GM21360 (cell line): ENCODE results near the gene PLEKHA7.

Source experiments
- ATAC-seq: cut with Tn5 transposase; IDR thresholded peaks from one replicate; pipeline ENCODE4 v1.9.1; 2021; ENCODE audit warnings: mild to moderate bottlenecking, moderate library complexity; ENCODE audit not compliant: unreplicated experiment

Gene PLEKHA7

GRCh38 chr11:16854979-16855378 is 159.2 kb downstream of the PLEKHA7 start:
- no peak for ATAC-seq

- no peak for ATAC-seq
Observed at GRCh38 chr11:16853859-16854258, 160.4 kb downstream of the PLEKHA7 start.

DNA sequence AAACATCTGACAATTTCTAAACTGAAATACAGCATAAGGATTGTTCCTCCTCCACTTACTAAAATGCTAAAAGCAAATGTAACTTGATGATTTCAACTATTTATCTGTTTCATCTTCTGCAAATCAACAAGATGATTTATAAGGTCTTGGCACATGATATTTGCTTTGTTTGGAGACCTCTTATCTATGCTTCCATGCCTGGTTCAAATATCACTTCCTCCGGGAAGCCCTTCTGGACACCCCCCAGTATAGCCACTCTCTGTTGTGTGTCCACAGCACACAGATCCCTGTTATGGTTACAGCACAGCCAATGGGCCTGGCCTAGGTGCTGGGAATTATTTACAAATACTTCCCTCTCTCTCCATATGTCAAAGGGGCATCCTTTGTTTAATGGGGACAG is 160.9 kb downstream of the PLEKHA7 start:
- no peak for ATAC-seq

DNA sequence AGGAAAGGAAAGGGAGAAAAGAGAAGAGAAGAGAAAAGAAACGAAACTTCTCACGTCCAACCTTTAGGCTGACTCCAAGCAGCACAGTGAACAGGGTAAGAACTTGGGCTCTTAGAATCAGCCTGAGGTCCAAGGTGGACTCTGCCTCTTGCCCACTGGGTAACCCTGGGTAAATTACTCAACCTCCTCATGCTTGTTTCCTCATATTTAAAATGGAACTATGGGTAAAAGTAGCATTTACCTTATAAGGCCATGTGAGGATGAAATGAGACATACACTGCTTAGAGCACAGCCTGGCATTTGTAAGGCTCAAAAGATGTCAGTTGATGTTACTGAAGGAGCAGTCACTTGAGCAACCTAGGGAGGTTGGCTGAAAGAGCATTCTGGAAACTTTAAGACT is 167.9 kb downstream of the PLEKHA7 start:
- no peak for ATAC-seq

GRCh38 chr11:16844268-16844771 is 169.9 kb downstream of the PLEKHA7 start:
- no peak for ATAC-seq

DNA sequence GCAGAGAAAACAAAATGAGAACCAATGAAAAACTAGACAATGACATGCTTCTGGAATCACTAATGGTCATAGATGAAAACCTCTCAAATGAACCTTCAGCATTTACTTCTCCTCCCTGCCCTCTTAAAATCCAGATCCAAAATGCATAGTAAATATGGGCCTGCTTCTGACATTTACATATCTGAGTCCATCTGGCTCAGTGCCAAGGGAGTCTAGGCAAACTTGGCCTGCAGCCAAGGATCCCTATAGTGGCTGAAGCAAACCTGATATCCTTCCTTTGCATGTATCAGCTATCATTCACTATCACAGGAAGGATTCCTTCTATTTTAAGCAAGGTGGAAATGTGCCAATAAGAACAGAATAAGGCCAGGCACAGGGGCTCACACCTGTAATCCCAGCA is 170.9 kb downstream of the PLEKHA7 start:
- ATAC-seq: no peak

- no peak for ATAC-seq
Observed at GRCh38 chr11:16841984-16842383, 172.2 kb downstream of the PLEKHA7 start.

DNA sequence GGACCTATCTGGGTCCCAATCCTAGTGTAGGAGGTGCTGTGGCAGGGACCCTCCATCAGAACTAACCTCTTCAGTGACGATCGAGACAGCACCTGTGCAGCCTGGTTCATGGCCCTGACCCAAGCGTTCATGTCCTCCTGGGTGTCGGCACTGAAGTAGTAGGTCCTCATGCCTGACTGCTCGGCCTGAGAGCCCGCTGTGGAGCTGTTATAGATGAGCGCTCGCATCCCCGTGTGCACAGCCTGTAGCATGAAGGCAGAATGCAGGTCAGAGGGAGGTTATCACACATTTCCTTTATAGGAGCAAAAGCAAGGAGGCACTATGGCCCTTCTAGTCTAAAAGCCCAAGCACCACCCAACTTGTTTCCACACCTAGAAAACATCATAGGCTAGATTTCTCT is 172.7 kb downstream of the PLEKHA7 start:
- ATAC-seq: no peak

DNA sequence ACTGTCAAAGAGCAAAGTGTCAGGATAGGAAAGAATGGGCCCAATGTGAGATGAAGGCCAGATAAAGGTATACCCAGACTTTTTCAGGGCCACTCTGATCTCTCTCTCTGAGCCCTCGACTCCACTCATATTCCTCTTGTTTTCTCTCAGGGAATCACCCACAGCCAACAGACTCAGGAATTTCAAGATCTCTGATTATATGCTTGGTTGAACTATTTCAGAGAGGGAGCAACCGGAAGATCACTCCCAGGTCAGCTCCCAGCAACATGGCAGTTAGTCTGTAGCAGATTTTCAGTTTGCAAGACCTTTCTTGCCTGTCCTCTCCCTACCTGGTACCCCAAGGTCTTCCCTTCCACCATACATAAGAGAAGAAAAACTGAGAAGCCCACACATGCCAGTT is 173.3 kb downstream of the PLEKHA7 start:
- ATAC-seq: no peak

- ATAC-seq: no peak
Observed at GRCh38 chr11:16839821-16840220, 174.4 kb downstream of the PLEKHA7 start.

- ATAC-seq: no peak
Observed at GRCh38 chr11:16834384-16834783, 179.8 kb downstream of the PLEKHA7 start.

GRCh38 chr11:16833026-16833425 is 181.2 kb downstream of the PLEKHA7 start:
- ATAC-seq: no peak

- no peak for ATAC-seq
Observed at GRCh38 chr11:16832193-16832539, 182.0 kb downstream of the PLEKHA7 start.

GRCh38 chr11:16831316-16832192 is 182.7 kb downstream of the PLEKHA7 start:
- ATAC-seq: no peak

DNA sequence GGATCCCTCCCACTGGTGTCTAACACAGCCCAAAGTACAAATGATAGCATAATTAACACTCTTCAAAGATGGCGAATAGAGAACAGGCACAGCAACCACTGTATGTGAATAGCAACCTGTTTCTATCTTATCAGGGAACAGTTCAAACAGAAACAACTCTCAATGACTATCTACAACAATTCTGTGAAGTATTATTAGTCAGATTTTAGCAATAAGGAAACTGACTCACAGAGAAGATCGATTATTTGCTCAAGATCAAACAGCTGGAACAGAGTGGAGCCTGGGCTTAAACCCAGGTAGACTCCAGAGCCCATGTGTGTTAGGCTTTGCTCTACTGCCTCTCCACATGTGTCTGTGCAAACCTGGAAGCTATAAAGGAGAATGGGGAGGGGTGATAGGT is 187.1 kb downstream of the PLEKHA7 start:
- ATAC-seq: no peak

DNA sequence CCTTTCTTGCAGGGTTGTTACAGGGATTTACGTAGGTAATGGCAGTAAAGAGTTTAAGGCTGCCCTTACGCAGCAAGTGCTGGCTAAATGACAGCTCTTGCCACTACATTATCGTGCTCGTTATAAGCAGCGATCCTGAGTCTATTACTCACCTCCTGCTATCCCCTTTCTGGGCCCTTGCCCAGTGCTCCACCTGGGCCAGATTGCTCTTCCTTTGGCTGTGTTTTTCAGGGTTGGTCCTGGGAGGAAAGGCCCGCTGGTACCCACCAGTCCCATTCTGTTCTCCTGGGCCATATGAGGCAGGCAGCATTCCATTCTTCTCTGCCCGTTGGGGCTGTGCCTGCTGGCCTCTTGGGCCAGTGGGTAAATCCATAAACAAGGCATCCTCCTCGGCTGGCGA is 188.2 kb downstream of the PLEKHA7 start:
- no peak for ATAC-seq

DNA sequence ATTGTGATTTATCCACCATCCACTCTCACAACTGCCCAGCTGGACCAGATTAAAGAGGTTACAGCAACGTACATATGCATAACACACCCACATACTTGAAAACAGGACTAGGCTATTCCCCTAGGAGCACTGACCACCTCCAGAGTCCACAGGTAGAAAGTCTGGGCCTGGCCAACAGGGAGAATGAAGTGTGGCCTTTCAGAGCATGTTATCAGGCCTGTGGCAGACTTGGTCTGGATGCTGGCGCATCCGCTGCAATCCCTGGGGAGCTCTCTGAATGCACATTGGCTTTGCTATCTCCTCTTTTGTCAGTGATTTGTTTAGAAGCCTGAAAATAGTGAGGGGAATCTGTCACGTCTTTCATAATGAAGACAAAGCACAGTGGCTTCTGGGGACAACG is 189.1 kb downstream of the PLEKHA7 start:
- ATAC-seq: no peak

GRCh38 chr11:16820324-16821092 is 193.7 kb downstream of the PLEKHA7 start:
- ATAC-seq: peak; percentile 84

GRCh38 chr11:16818284-16818683 is 195.9 kb downstream of the PLEKHA7 start:
- ATAC-seq: no peak

DNA sequence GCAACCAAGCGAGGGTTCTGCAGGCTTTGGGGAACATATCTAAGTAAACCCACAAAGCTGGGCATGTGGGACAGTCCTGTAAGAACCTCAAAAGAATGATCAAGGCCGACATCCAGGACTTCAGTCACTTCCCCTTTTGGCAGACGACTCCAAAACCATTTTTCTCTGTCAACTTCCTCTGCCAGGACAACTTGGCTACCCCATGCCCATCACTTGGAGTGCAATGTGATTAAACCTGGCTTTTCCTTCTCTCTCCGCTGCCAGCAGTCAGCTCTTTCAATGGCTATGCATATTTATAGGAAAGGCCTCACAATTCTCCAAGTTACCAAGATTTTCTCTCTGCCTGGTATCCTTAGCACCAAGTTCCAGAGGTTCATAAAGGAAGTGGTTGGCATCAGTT is 196.9 kb downstream of the PLEKHA7 start:
- no peak for ATAC-seq

- ATAC-seq: no peak
Observed at GRCh38 chr11:16816358-16817270, 197.6 kb downstream of the PLEKHA7 start.
